CD4-positive, alpha-beta T cell treated with Interleukin-21 for 1 hour (primary cell): ENCODE results near the gene FYN.

Experiments
- DNase-seq: peaks from one replicate; pipeline ENCODE4 v3.0.0-alpha.2; 2020

The FYN gene

DNA sequence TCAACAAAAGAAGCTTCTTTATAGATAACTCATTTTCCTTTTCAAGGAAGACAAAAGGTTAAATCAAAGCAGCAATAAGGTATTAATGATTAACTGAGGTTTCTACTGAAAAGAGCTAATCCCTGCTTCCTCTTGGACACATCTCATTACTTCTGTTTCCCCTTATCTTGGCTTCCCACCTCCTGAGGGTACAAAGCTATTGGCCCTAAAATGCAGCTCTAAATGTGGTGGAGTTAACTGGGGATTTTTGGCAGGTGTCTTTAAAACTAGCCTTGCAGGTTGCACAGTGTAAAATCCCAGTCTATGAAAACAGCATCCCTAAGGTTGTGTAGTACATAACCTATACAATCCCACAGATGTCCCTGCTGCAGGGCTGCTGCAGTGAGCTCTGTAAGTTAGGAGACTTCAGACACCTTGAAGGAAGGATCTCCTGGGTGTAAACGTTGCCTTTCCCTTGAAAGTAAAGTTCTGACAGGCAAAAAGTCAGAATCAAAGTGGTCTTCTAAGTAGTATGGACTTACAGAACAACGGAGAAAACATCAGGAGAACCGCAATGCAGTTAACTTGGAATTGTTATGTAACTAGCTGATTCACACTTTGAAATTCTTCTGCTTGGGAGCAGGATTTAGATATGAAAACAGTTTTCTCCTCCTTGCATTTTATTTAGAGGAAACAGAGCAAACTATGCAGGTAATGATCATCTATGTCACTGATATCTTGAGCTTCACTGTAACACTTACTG, 195.8 kb downstream of the FYN start:
- DNase-seq, result no peak

DNA sequence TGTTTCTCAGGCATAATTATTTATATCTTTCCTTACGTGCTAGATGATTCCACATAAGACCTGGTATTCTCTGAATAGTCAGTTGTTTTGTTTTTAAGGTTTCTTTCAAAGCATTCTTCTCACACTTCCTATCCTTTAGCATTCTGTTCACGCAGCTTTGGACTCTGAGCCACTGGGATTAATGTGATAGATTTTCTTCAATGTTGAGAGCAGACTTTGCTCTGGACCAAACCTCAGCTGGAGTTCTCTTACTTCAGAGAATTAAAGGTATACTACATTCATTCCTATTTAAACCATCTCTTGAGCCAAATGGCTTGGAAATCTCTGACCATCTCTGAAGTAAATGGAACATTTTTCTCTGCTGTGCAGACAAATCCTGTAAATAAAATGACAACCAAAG, 196.9 kb downstream of the FYN start:
- no peak for DNase-seq

- DNase-seq, result no peak
These were observed 198.4 kb downstream of the FYN start for GRCh38 chr6:111674883-111675282.

GRCh38 chr6:111674413-111674812, 198.8 kb downstream of the FYN start:
- DNase-seq, result no peak

DNA sequence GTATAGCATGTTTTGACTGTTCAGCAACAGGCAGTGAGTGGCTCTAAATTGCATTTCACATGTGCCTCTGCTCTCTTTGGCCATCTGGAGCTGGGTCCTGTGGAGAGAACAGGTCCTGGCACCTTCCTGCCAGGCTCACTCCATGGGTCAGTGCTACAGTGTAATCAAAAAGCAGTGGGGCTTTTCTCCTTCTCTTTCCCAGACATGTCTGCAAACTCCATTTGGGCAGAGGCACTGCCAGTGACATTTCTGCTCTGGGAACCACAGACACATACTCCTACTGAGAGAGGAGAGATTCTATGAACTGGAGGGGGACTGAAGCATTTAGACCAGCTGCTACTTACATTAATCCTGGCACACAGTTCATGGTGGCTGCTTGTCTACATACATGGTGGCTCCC, 199.3 kb downstream of the FYN start:
- no peak for DNase-seq

DNA sequence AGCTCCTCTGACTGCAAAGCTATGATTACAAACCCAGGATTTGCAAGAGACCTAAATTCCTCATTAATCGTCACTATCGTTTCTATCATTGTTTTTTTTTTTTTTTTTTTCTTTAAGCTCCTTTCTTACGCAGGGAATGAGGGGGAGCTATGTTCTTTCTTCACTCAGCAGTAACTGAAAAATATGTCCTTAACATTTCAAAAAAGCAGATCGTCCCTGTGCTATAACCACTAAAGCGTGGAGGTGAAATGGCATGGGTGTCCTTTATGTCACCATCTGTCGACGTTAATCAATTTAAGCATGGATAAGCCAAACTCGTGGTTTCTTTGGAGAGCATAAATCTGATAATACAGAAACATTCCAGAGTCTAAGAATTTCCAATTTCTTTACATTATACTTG, 199.7 kb downstream of the FYN start:
- DNase-seq, result no peak

DNA sequence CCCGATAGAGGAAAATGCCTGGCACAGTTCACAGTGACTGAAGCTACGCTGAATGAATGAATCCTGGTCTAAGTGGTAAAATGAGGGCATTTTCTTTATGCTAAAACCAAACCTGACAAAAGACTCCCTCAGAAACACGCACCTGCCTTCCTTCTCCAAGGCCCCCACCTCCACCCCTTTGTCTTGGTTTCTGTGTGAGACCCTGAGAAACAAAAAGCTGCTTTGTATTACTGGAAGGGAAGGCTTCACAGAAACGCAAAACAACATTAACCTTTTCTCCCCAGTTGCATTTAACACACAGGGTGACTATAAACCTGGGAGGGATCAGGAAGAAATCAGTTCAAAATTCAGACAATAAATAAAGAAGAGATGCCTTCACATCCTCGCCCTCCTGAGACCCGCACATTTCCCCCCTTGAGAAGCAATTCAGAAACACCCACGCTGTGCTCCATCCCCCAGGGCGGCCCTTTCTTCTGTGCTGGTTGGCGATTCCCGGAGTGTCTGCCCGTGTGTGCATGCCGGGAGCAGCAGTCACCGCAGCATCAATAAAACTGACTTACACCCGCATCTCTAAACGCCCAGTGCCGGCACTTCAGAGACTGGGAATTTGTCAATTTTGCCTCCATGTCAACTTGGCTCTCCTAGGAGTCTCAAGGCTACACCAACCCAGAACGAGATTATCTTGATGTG, 200.3 kb downstream of the FYN start:
- DNase-seq, result no peak

DNA sequence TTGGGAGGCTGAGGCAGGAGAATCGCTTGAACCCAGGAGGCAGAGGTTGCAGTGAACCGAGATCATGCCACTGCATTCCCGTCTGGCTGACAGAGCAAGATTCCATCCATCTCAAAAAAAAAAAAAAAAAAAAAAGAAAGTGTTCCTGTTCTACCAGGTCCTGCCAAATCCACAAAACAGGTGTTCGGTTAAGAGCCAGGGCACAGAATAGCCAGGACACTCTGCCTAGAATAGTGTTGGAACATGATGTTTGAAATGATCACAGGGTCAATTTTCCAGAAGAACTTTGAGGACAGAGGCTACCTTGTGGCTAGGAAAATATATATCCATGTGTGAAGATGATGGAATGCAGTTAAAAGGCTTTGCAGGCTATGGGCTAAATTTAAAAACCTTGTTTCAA, 203.9 kb downstream of the FYN start:
- DNase-seq, result no peak

GRCh38 chr6:111668410-111668809, 204.8 kb downstream of the FYN start:
- DNase-seq, result no peak

DNA sequence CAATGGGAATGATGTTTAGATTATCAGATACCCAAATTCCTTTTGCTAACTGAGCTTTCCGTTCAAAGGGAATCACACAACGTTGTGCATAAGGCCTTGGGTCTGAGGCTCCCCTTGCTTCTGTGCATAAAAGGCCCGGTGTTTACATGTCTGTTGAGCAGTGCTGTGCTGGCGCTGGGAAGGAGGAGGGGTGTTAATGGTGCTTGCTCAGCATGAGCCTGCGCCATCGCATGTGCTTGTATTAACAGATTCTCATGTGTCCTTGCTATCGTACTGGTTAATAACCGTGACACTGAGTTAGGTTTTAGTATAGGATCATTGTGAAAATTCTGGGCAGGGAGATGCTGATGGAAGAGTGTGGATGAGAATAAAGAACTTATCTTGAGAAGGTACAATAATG, 205.3 kb downstream of the FYN start:
- no peak for DNase-seq

GRCh38 chr6:111666847-111667246, 206.4 kb downstream of the FYN start:
- no peak for DNase-seq

GRCh38 chr6:111664565-111665030, 208.7 kb downstream of the FYN start:
- DNase-seq, result no peak

GRCh38 chr6:111663692-111664564, 209.3 kb downstream of the FYN start:
- DNase-seq, result no peak

- no peak for DNase-seq
These were observed 210.3 kb downstream of the FYN start for GRCh38 chr6:111662794-111663593.

DNA sequence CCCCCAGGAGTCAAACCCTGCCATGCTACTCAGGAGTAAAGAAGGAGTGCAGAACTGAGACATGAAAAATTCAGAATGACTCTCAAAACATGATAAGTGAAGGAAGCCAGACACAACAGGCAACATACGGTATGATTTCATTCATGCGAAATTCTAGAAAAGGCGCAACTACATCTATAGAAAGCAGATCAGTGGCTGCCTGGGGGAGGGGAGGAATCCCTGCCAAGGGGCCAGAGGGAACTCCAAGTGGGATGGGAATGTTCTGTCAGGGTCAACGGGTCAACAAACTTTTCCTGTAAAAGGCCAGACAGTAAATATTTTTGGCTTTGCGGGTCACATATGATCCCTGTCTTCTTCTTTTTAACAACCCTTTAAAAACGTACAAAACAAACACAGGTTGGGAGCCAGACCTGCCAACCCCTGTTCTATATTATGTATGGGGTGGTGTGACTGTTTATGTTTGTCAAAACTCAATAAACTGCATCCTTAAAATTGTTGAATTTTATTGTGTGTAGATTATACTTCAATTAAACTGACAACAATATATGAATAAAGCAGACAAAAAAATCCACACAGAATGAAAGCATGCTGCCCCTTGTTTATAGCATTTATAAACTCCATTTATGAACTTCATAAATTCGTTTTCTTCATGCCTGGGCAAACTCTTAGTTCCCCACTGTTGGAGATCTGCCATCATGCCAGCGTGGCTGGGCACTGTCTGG, 211.0 kb downstream of the FYN start:
- DNase-seq, result no peak

GRCh38 chr6:111661541-111662061, 211.7 kb downstream of the FYN start:
- DNase-seq, result no peak

DNA sequence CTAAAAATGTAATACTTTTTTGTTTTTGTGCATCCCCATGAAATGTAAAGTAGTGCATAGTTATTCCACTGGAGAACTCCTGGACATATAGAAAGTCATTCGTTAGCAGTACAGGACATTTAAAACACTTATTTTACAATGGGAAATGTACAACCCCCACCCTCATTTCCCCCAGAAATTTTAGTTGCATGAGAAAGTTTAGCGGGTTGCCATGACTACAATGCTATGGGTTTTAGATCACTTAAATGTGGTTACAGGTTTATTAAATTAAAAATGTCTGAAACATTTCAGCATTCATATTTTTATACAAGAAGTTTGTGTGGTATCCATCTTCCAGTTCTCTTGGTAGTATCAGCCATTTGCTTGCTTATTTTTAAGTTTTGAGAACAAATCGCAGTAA, 212.7 kb downstream of the FYN start:
- no peak for DNase-seq

- no peak for DNase-seq
These were observed 214.6 kb downstream of the FYN start for GRCh38 chr6:111658462-111659154.

DNA sequence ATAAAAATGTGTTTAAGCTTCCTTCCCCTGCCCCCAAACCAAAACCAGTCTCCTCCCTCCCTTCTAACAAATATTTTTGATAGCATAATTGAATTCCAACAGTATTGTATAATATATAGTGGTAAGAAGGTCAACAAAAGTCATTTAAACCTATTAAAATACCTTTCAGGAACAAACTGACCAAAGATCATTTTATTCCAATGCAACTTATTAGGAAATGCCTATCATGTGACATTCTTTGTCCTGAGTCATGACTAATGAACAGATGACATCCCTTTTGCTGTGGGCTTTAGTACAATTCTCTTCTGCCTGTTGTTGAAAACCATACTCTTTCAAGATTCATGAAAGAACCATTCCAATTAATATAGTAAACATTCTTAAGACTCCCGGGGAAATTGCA, 216.1 kb downstream of the FYN start:
- DNase-seq, result no peak

- no peak for DNase-seq
These were observed 219.3 kb downstream of the FYN start for GRCh38 chr6:111653979-111654378.

DNA sequence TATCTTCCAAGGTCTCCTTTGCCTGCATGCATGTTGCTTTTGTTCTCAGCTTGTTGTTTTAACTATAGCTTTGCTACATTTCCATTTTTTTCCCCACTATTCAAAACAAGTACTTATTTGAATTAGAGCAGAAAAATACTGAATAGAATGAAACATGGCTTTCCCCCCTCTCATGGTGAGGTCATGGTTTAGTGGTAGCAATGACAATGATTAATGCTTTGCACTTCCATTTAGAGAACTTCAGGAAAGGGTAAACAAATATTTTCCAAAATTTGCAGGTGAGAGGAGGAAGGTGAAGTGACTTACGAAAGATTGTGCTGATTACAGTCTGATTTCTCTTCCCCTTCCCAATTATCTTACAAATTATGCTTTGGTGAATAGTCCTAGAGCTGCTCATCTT, 219.8 kb downstream of the FYN start:
- no peak for DNase-seq
